K562 (cell line): ENCODE data around the gene TPK1. TPM values are rescaled to one million over a fixed set of nuclear protein-coding genes. Genes with fewer than 3 reads are reported as not detected.

Experiments
- ATAC-seq: fragments of 200-7000 bp; cut with Tn5 transposase; 3 replicates; pipeline ENCODE4 v1.9.1; 2020; ENCODE audit warnings: moderate library complexity
- BruUV-seq: library from RNA; stranded (reverse); fragments of 400-500 nt; replicated peaks from 2 replicates; lab custom pipeline; 2021; lab: Mats Ljungman, UMichigan
- CTCF ChIA-PET: fragments of 300-600 bp; formaldehyde crosslinking; extraction: SDS; loops from one replicate; lab custom pipeline; 2021; ENCODE audit warnings: low intra/inter-chr PET ratio; lab: Yijun Ruan, JAX
- POLR2A ChIA-PET: fragments of 300-600, 350-650 bp; sonication (Branson Sonifier 250); formaldehyde crosslinking; extraction: SDS; loops from one replicate; lab custom pipeline; 2021; ENCODE audit warnings: antibody characterized with exemption, inconsistent platforms; lab: Yijun Ruan, JAX
- DNase-seq, 4 experiments: peaks; one replicate each; pipeline versions ENCODE4 v3.0.0 to v3.0.0-alpha.2; 2011 to 2018; ENCODE audit warnings: low spot score in 3 of 4, mixed read lengths in 3 of 4; ENCODE audit errors: extremely low read depth in 1 of 4
- FAIRE-seq: peaks from 2 replicates; lab custom pipeline; 2011; peaks lifted over from hg19 to GRCh38; lab: Jason Lieb, UNC
- H2AFZ ChIP-seq: 2 replicates; pipeline ENCODE4 v1.6.0; 2011; ENCODE audit warnings: low read depth, low read length, control low read depth, inconsistent platforms
- H3K27ac ChIP-seq: fragments of 200-600 bp; 3 replicates; pipeline ENCODE4 v1.8.0; 2011; ENCODE audit warnings: low read depth, mild to moderate bottlenecking, control low read depth, inconsistent platforms, low read length, moderate library complexity, mixed read lengths; ENCODE audit errors: extremely low read depth
- H3K27me3 ChIP-seq, 2 experiments: fragments of 300-600 bp in 1 of 2; 2 replicates in 1 of 2; 3 replicates in 1 of 2; pipeline versions ENCODE4 v1.6.0 to v1.8.0; 2011; ENCODE audit warnings: inconsistent platforms in 2 of 2, low read length in 2 of 2, mild to moderate bottlenecking in 1 of 2, mixed read lengths in 1 of 2, moderate library complexity in 1 of 2; ENCODE audit not compliant: control insufficient read depth in 2 of 2, insufficient read depth in 2 of 2
- H3K36me3 ChIP-seq: fragments of 300-600 bp; 3 replicates; pipeline ENCODE4 v1.8.0; 2011; ENCODE audit warnings: mild to moderate bottlenecking, low read length, inconsistent platforms; ENCODE audit not compliant: control insufficient read depth, insufficient read depth
- H3K4me1 ChIP-seq, 2 experiments: fragments of 200-600 bp in 1 of 2; replicated peaks in 1 of 2; 2 replicates in 1 of 2; 3 replicates in 1 of 2; pipeline versions ENCODE4 v1.5.1 to v1.8.0; 2011; ENCODE audit warnings: inconsistent platforms in 2 of 2, low read length in 2 of 2, mild to moderate bottlenecking in 1 of 2, mixed read lengths in 1 of 2, moderate library complexity in 1 of 2; ENCODE audit not compliant: control insufficient read depth in 2 of 2, insufficient read depth in 2 of 2
- H3K4me2 ChIP-seq: 2 replicates; pipeline ENCODE4 v1.6.1; 2011; ENCODE audit warnings: low read length, control low read depth, inconsistent platforms, mixed read lengths; ENCODE audit not compliant: insufficient read depth
- H3K4me3 ChIP-seq: fragments of 200-600 bp; sonication (generic), shearing (Covaris generic); 2 replicates; pipeline ENCODE4 v1.5.1; 2016; ENCODE audit warnings: control low read depth, inconsistent platforms
- H3K79me2 ChIP-seq: fragments of 200-600 bp; 3 replicates; pipeline ENCODE4 v1.8.0; 2011; ENCODE audit warnings: low read length, inconsistent platforms; ENCODE audit not compliant: control insufficient read depth, insufficient read depth
- H3K9ac ChIP-seq, 2 experiments: 2 replicates each; pipeline versions ENCODE4 v1.6.0 to v1.6.1; 2011; ENCODE audit warnings: low read depth in 2 of 2, low read length in 2 of 2, control low read depth in 1 of 2, inconsistent platforms in 1 of 2, mild to moderate bottlenecking in 1 of 2, mixed read lengths in 1 of 2; ENCODE audit not compliant: insufficient read depth in 1 of 2
- H3K9me1 ChIP-seq: one replicate; pipeline ENCODE4 v1.6.0; 2011; ENCODE audit warnings: inconsistent platforms, mild to moderate bottlenecking, low read length, moderate library complexity; ENCODE audit not compliant: control insufficient read depth, insufficient read depth
- H3K9me3 ChIP-seq: replicated peaks from 2 replicates; pipeline ENCODE4 v1.5.1; 2011; ENCODE audit warnings: low read depth, low read length, inconsistent platforms; ENCODE audit not compliant: control insufficient read depth, insufficient read depth
- H4K20me1 ChIP-seq: replicated peaks from 2 replicates; pipeline ENCODE4 v1.6.1; 2011; ENCODE audit warnings: low read length, inconsistent platforms, mixed read lengths; ENCODE audit not compliant: control insufficient read depth, insufficient read depth
- BMI1 ChIP-seq: fragments of 150-350 bp; IDR thresholded peaks from 2 replicates; pipeline ENCODE4 v1.6.1; 2014; ENCODE audit warnings: low read length
- CREB1 ChIP-seq, 2 experiments: sonication (generic) in 1 of 2; formaldehyde crosslinking in 1 of 2; IDR thresholded peaks; 2 replicates each; pipeline versions ENCODE4 v1.6.1 to v1.8.0; 2012 to 2022; ENCODE audit warnings: inconsistent platforms in 1 of 2, mild to moderate bottlenecking in 1 of 2, missing genetic modification reagents in 1 of 2, moderate library complexity in 1 of 2
- EWSR1 ChIP-seq: fragments of 450-650 bp; IDR thresholded peaks from 2 replicates; pipeline ENCODE4 v1.6.1; 2018; ENCODE audit warnings: borderline replicate concordance, mild to moderate bottlenecking, low read depth, moderate library complexity; ENCODE audit not compliant: partially characterized antibody
- HLTF ChIP-seq: fragments of 450-650 bp; IDR thresholded peaks from 2 replicates; pipeline ENCODE4 v1.6.1; 2016
- KAT2B ChIP-seq: IDR thresholded peaks from one replicate; pipeline ENCODE4 v1.6.1; 2012; ENCODE audit warnings: low read depth, mild to moderate bottlenecking, control low read depth, inconsistent platforms, low read length, moderate library complexity
- KDM2B ChIP-seq: fragments of 250-450 bp; sonication (Bioruptor Pico); IDR thresholded peaks from 2 replicates; pipeline ENCODE4 v1.8.0; 2021; ENCODE audit warnings: mild to moderate bottlenecking, moderate library complexity
- MCM5 ChIP-seq: fragments of 450-650 bp; IDR thresholded peaks from 2 replicates; pipeline ENCODE4 v1.6.1; 2016; ENCODE audit warnings: low read depth
- MEIS2 ChIP-seq: fragments of 450-650 bp; IDR thresholded peaks from 2 replicates; pipeline ENCODE4 v1.6.1; 2014; ENCODE audit warnings: mild to moderate bottlenecking; ENCODE audit not compliant: partially characterized antibody
- NR2C1 ChIP-seq, 2 experiments: fragments of 450-650 bp; IDR thresholded peaks; 2 replicates each; pipeline ENCODE4 v1.6.1; 2017; ENCODE audit warnings: mild to moderate bottlenecking in 2 of 2, antibody characterized with exemption in 1 of 2, inconsistent platforms in 1 of 2, missing compliant biosample characterization in 1 of 2, missing genetic modification characterization in 1 of 2
- ZNF263 ChIP-seq: sonication (generic); formaldehyde crosslinking; IDR thresholded peaks from 2 replicates; pipeline ENCODE4 v1.8.0; 2022; ENCODE audit warnings: mild to moderate bottlenecking, missing genetic modification reagents, borderline replicate concordance
- WGBS: fragments of 100-300 bp; shearing (Covaris generic); methylation state at CpG from one replicate; pipeline ENCODE4 v1.1.6; 2016; ENCODE audit warnings: low coverage, mixed read lengths; ENCODE audit not compliant: insufficient coverage; ENCODE audit errors: missing lambda C conversion rate; 5-methylcytosine and 5-hydroxymethylcytosine counted together
- in situ Hi-C: fragments of 300-500 bp; cut with MboI; formaldehyde crosslinking; loops from 4 replicates; pipeline ENCODE4 v1.15.0; 2018; ENCODE audit warnings: inconsistent platforms, mixed read lengths
- intact Hi-C: fragments of 100-400 bp; cut with micrococcal nuclease; formaldehyde crosslinking; loops from 2 replicates; pipeline ENCODE4 v1.14.2; 2022
- polyA plus RNA-seq, 8 experiments: library from polyadenylated mRNA; depleted of rRNA in 4 of 8; stranded (reverse) in 5 of 8; unstranded in 3 of 8; fragments of >200 nt; fragmentation: Nextera tagmentation in 2 of 8; fragmentation: Illumina TruSeq in 1 of 8; extraction: Ambion mirVana in 2 of 8; extraction: Trizol in 1 of 8; gene quantifications; 2 replicates each; pipeline versions ENCODE4 v1.2.1 to v1.2.3, GENCODE V29; 2011 to 2014; ENCODE audit warnings: inconsistent platforms in 1 of 8, missing spikeins in 1 of 8
- total RNA-seq, 7 experiments: library from RNA; depleted of rRNA in 6 of 7; stranded (reverse); fragments of >200 nt in 6 of 7; fragmentation: Illumina TruSeq in 2 of 7; extraction: Trizol in 2 of 7; gene quantifications; 2 replicates each; pipeline versions ENCODE4 v1.2.1 to v1.2.3, GENCODE V29; 2011 to 2021; ENCODE audit warnings: low replicate concordance in 1 of 7
- TF ChIP-seq, protein P1 (sequence below): IDR thresholded peaks from 2 replicates; pipeline ENCODE4 v1.6.1; 2011; ENCODE audit warnings: borderline replicate concordance, low read depth, mild to moderate bottlenecking, moderate library complexity, low read length; ENCODE audit not compliant: insufficient read depth, poor library complexity, severe bottlenecking
- TF ChIP-seq, protein P2 (sequence below): fragments of 250-450 bp; sonication (Bioruptor Pico); IDR thresholded peaks from 2 replicates; pipeline ENCODE4 v1.6.1; 2021; ENCODE audit warnings: mild to moderate bottlenecking
- TF ChIP-seq, protein P3 (sequence below), 3 experiments: fragments of 200-800 bp in 1 of 3; fragments of 250-450 bp in 1 of 3; fragments of 450-650 bp in 1 of 3; sonication (Bioruptor Pico) in 1 of 3; sonication (Bioruptor generic) in 1 of 3; formaldehyde crosslinking in 1 of 3; IDR thresholded peaks; 2 replicates each; pipeline versions ENCODE4 v1.6.1 to v1.8.0; 2016 to 2022; ENCODE audit warnings: mild to moderate bottlenecking in 2 of 3, missing genetic modification characterization in 2 of 3, missing compliant biosample characterization in 1 of 3, moderate library complexity in 1 of 3
- TF ChIP-seq, protein P4 (sequence below): fragments of 450-650 bp; IDR thresholded peaks from 2 replicates; pipeline ENCODE4 v1.6.1; 2014; ENCODE audit warnings: low read depth, mild to moderate bottlenecking, moderate library complexity, borderline replicate concordance

The TPK1 gene
- total and polyA plus RNA-seq, 9 of the 15 experiments (the other 6 are each of a cell fraction or from before 2014, with no cell fraction given), result 5.1 to 16.2 (median 9.2) TPM

DNA sequence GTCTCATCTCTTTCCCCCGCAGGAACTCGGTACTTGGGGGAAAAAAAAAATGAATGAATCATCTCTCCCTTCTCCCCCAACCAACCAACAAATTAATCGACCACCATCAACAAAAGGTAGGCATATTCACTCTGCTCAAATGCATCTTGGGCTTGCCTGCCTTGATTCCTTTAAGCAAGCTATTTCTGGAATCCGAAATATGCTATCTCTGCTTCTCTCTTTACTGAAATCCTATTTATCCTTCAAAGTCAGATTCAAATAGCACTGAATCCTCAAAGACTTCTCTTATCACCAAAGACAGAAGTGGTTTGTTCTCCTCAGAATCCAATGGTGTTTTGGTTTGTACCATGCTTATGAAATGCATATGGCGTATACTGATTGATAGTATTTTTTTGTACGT is 49.6 kb upstream of the TPK1 start:
- Histone ChIP-seq H3K27me3 (no peaks in the 10 kb centered on the region), H3K79me2 (no peaks in the 10 kb centered on the region), H3K9me1 (no peaks in the 10 kb centered on the region), H3K4me2 (no peak overlapping the region), H4K20me1 (no peaks in the 10 kb centered on the region), H3K4me1 (no peaks in the 10 kb centered on the region), H3K9ac (no peak overlapping the region), H3K4me3 (no peak overlapping the region), H2AFZ (no peak overlapping the region), H3K27ac (no peak overlapping the region), H3K36me3 (no peaks in the 10 kb centered on the region), H3K9me3 (no peaks in the 10 kb centered on the region)
- in situ Hi-C loops (no loop called here), intact Hi-C loops (no loop called here)
- FAIRE-seq (no peak), DNase-seq (no peak), ATAC-seq (no peak)
- ChIA-PET POLR2A (no interaction called here), CTCF (no interaction called here)
- no TSS peak for BruUV-seq
- WGBS, result 1% methylated on average over 6 of the region's 6 CpGs
- TF ChIP-seq, protein P1, sequence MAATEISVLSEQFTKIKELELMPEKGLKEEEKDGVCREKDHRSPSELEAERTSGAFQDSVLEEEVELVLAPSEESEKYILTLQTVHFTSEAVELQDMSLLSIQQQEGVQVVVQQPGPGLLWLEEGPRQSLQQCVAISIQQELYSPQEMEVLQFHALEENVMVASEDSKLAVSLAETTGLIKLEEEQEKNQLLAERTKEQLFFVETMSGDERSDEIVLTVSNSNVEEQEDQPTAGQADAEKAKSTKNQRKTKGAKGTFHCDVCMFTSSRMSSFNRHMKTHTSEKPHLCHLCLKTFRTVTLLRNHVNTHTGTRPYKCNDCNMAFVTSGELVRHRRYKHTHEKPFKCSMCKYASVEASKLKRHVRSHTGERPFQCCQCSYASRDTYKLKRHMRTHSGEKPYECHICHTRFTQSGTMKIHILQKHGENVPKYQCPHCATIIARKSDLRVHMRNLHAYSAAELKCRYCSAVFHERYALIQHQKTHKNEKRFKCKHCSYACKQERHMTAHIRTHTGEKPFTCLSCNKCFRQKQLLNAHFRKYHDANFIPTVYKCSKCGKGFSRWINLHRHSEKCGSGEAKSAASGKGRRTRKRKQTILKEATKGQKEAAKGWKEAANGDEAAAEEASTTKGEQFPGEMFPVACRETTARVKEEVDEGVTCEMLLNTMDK, result no peak
- TF ChIP-seq EWSR1 (no peak), KAT2B (no peak), CREB1 (IDR thresholded peaks at IDR 0.05) (no peak), CREB1 (CRISPR knock-in tag; IDR thresholded peaks at IDR 0.05) (no peak), NR2C1 (IDR thresholded peaks at IDR 0.05) (no peak), NR2C1 (tag; IDR thresholded peaks at IDR 0.05) (no peak), HLTF (no peak), KDM2B (no peak), ZNF263 (no peak), MEIS2 (no peak), MCM5 (no peak), BMI1 (no peak)
- TF ChIP-seq, protein P2, sequence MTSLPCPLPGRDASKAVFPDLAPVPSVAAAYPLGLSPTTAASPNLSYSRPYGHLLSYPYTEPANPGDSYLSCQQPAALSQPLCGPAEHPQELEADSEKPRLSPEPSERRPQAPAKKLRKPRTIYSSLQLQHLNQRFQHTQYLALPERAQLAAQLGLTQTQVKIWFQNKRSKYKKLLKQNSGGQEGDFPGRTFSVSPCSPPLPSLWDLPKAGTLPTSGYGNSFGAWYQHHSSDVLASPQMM (CRISPR knock-in tag), result no peak
- TF ChIP-seq, protein P3, sequence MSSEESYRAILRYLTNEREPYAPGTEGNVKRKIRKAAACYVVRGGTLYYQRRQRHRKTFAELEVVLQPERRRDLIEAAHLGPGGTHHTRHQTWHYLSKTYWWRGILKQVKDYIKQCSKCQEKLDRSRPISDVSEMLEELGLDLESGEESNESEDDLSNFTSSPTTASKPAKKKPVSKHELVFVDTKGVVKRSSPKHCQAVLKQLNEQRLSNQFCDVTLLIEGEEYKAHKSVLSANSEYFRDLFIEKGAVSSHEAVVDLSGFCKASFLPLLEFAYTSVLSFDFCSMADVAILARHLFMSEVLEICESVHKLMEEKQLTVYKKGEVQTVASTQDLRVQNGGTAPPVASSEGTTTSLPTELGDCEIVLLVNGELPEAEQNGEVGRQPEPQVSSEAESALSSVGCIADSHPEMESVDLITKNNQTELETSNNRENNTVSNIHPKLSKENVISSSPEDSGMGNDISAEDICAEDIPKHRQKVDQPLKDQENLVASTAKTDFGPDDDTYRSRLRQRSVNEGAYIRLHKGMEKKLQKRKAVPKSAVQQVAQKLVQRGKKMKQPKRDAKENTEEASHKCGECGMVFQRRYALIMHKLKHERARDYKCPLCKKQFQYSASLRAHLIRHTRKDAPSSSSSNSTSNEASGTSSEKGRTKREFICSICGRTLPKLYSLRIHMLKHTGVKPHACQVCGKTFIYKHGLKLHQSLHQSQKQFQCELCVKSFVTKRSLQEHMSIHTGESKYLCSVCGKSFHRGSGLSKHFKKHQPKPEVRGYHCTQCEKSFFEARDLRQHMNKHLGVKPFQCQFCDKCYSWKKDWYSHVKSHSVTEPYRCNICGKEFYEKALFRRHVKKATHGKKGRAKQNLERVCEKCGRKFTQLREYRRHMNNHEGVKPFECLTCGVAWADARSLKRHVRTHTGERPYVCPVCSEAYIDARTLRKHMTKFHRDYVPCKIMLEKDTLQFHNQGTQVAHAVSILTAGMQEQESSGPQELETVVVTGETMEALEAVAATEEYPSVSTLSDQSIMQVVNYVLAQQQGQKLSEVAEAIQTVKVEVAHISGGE (CRISPR knock-in tag; IDR thresholded peaks at IDR 0.05), result no peak
- TF ChIP-seq, protein P4, sequence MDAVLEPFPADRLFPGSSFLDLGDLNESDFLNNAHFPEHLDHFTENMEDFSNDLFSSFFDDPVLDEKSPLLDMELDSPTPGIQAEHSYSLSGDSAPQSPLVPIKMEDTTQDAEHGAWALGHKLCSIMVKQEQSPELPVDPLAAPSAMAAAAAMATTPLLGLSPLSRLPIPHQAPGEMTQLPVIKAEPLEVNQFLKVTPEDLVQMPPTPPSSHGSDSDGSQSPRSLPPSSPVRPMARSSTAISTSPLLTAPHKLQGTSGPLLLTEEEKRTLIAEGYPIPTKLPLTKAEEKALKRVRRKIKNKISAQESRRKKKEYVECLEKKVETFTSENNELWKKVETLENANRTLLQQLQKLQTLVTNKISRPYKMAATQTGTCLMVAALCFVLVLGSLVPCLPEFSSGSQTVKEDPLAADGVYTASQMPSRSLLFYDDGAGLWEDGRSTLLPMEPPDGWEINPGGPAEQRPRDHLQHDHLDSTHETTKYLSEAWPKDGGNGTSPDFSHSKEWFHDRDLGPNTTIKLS, result no peak
